ENCODE data around the gene KDM4B. TPM values are rescaled to one million over a fixed set of nuclear protein-coding genes. Genes with fewer than 3 reads are reported as not detected.
A peak's percentile ranks its signal among the peaks of the same experiment; 100 is the strongest.

Gene KDM4B
- total and polyA plus RNA-seq, 10 of the 15 experiments (the other 5 are each of a cell fraction or from before 2014, with no cell fraction given), result 0.47 to 49.6 (median 16.2) TPM

DNA sequence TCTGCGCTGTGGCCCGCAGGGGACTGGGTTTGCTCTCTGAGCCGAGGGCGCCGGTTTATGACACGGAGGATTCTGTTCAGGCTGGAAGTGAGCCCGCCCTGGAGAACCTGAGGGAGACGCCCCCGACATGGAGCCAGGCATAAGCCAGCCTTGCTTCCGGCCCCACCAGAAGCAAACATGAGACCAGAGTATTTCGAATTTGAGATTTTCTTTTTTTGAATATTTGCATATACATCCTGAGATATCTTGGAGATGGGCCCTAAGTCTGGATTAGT is 72.9 kb downstream of the KDM4B start (continued):
- TF ChIP-seq JUNB (IDR thresholded peaks at IDR 0.05) (no peak), TCF3 (IDR thresholded peaks at IDR 0.05; ENCODE audit: borderline replicate concordance, insufficient read depth, low read depth, low read length) (no peak)

DNA sequence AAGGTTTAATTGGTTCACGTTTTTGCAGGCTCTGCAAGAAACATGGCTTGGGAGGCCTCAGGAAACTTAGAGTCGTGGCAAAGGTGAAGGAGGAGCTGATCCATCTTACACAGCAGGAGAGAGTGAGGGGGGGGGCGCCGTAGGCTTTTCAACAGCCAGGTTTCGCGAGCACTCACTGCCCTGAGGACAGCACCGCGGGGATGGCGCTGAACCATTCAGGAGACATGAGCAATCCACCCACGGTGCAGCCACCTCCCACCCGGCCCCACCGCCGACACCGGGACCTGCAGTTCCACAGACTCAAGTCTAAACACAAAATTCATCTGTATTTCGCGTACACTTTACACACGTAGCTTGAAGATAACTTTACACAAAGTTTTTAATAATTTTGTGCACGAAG is 73.6 kb downstream of the KDM4B start:
- H3K36me3 ChIP-seq (ENCODE audit: control insufficient read depth in 2 of 2, insufficient read depth in 2 of 2, low read length in 1 of 2), result peaks cover 20 to 22% of the 10 kb centered on the region in 2 experiments
- ChIA-PET POLR2A (no interaction called here), RAD21 (ENCODE audit: unreplicated experiment) (no interaction called here), SMC1A (ENCODE audit: uncharacterized antibody, unreplicated experiment) (no interaction called here), CTCF (no interaction called here)
- TSS peak; percentile 57 for BruUV-seq (replicated peaks)
- no peak overlapping the region for H3K4me3 ChIP-seq
- H3K27me3 ChIP-seq (replicated peaks in 1 of 2; ENCODE audit: control insufficient read depth in 2 of 2, insufficient read depth in 2 of 2, low read length in 1 of 2), result no peaks in the 10 kb centered on the region
- FAIRE-seq (no peak), DNase-seq (ENCODE audit: low read depth, low spot score) (no peak), ATAC-seq (no peak)
- H3K4me1 ChIP-seq (ENCODE audit: control insufficient read depth, insufficient read depth, low read length), result no peaks in the 10 kb centered on the region
- intact Hi-C loops (cut with micrococcal nuclease; ENCODE audit: unreplicated experiment) (no loop called here), in situ Hi-C loops (cut with MboI) (no loop called here)
- TF ChIP-seq BACH1 (IDR thresholded peaks at IDR 0.05; ENCODE audit: borderline replicate concordance), result no peak
- TF ChIP-seq, protein P1, sequence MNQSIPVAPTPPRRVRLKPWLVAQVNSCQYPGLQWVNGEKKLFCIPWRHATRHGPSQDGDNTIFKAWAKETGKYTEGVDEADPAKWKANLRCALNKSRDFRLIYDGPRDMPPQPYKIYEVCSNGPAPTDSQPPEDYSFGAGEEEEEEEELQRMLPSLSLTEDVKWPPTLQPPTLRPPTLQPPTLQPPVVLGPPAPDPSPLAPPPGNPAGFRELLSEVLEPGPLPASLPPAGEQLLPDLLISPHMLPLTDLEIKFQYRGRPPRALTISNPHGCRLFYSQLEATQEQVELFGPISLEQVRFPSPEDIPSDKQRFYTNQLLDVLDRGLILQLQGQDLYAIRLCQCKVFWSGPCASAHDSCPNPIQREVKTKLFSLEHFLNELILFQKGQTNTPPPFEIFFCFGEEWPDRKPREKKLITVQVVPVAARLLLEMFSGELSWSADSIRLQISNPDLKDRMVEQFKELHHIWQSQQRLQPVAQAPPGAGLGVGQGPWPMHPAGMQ (IDR thresholded peaks at IDR 0.05; ENCODE audit: borderline replicate concordance), result no peak
- TF ChIP-seq RFX5 (IDR thresholded peaks at IDR 0.05; ENCODE audit: low read depth, low read length), result no peak
- TF ChIP-seq, protein P2, sequence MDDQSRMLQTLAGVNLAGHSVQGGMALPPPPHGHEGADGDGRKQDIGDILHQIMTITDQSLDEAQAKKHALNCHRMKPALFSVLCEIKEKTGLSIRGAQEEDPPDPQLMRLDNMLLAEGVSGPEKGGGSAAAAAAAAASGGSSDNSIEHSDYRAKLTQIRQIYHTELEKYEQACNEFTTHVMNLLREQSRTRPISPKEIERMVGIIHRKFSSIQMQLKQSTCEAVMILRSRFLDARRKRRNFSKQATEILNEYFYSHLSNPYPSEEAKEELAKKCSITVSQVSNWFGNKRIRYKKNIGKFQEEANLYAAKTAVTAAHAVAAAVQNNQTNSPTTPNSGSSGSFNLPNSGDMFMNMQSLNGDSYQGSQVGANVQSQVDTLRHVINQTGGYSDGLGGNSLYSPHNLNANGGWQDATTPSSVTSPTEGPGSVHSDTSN (IDR thresholded peaks at IDR 0.05; ENCODE audit: insufficient replicate concordance, low read depth, low read length), result no peak
- TF ChIP-seq KDM1A (IDR thresholded peaks at IDR 0.05; ENCODE audit: borderline replicate concordance), result no peak
- no peak for TF ChIP-seq POLR2AphosphoS5 (IDR thresholded peaks at IDR 0.05; ENCODE audit: low read length)
- no peak for TF ChIP-seq ZSCAN29 (IDR thresholded peaks at IDR 0.05)
- TF ChIP-seq, protein P3, sequence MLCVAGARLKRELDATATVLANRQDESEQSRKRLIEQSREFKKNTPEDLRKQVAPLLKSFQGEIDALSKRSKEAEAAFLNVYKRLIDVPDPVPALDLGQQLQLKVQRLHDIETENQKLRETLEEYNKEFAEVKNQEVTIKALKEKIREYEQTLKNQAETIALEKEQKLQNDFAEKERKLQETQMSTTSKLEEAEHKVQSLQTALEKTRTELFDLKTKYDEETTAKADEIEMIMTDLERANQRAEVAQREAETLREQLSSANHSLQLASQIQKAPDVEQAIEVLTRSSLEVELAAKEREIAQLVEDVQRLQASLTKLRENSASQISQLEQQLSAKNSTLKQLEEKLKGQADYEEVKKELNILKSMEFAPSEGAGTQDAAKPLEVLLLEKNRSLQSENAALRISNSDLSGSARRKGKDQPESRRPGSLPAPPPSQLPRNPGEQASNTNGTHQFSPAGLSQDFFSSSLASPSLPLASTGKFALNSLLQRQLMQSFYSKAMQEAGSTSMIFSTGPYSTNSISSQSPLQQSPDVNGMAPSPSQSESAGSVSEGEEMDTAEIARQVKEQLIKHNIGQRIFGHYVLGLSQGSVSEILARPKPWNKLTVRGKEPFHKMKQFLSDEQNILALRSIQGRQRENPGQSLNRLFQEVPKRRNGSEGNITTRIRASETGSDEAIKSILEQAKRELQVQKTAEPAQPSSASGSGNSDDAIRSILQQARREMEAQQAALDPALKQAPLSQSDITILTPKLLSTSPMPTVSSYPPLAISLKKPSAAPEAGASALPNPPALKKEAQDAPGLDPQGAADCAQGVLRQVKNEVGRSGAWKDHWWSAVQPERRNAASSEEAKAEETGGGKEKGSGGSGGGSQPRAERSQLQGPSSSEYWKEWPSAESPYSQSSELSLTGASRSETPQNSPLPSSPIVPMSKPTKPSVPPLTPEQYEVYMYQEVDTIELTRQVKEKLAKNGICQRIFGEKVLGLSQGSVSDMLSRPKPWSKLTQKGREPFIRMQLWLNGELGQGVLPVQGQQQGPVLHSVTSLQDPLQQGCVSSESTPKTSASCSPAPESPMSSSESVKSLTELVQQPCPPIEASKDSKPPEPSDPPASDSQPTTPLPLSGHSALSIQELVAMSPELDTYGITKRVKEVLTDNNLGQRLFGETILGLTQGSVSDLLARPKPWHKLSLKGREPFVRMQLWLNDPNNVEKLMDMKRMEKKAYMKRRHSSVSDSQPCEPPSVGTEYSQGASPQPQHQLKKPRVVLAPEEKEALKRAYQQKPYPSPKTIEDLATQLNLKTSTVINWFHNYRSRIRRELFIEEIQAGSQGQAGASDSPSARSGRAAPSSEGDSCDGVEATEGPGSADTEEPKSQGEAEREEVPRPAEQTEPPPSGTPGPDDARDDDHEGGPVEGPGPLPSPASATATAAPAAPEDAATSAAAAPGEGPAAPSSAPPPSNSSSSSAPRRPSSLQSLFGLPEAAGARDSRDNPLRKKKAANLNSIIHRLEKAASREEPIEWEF (IDR thresholded peaks at IDR 0.05; ENCODE audit: insufficient replicate concordance, low read depth, low read length), result no peak
- no peaks in the 10 kb centered on the region; the same call in 1 of the 2 replicates for H4K20me1 ChIP-seq (ENCODE audit: control insufficient read depth, insufficient read depth)
- H3K4me2 ChIP-seq (ENCODE audit: control insufficient read depth, insufficient read depth), result no peak overlapping the region
- WGBS (ENCODE audit: insufficient coverage, insufficient replicate concordance, low lambda C conversion rate, missing lambda C conversion rate), result 87% methylated on average over 18 of the region's 18 CpGs
- H3K79me2 ChIP-seq (ENCODE audit: control insufficient read depth, insufficient read depth, low read length), result no peaks in the 10 kb centered on the region
- H2AFZ ChIP-seq (ENCODE audit: control insufficient read depth, low read depth, low read length), result no peak overlapping the region
- no peak overlapping the region for H3K27ac ChIP-seq (ENCODE audit: control insufficient read depth, insufficient read depth)
- no peak overlapping the region for H3K9ac ChIP-seq (ENCODE audit: control insufficient read depth, insufficient read depth, low read length)
- H3K9me3 ChIP-seq (replicated peaks; ENCODE audit: control insufficient read depth, insufficient read depth, low read length), result no peaks in the 10 kb centered on the region

Data from GM12878 (cell line).